ENCODE measurements around the gene FSTL4. TPM values are rescaled to one million over a fixed set of nuclear protein-coding genes. Genes with fewer than 3 reads are reported as not detected.

The FSTL4 gene
- polyA plus RNA-seq, 3 donors: 0.11 to 0.72 TPM; not detected in 1

GRCh38 chr5:133391354-133392136, 220.8 kb downstream of the FSTL4 start:
- WGBS, 3 donors: 85 to 92% (median 91%) methylated on average over 9 of the region's 9 CpGs
- no peak overlapping the region for H3K27ac ChIP-seq (ENCODE audit: low read depth, low read length)

GRCh38 chr5:133390416-133391353, 221.7 kb downstream of the FSTL4 start:
- WGBS, 3 donors: 91 to 92% (median 92%) methylated on average over 10 of the region's 10 CpGs
- no peak overlapping the region for H3K27ac ChIP-seq (ENCODE audit: low read depth, low read length)

- 44 to 62% (median 45%) methylated on average over 4 of the region's 4 CpGs for WGBS, 3 donors
- H3K27ac ChIP-seq (ENCODE audit: low read depth, low read length): no peak overlapping the region
Observed at GRCh38 chr5:133389066-133389590, 223.2 kb downstream of the FSTL4 start.

DNA sequence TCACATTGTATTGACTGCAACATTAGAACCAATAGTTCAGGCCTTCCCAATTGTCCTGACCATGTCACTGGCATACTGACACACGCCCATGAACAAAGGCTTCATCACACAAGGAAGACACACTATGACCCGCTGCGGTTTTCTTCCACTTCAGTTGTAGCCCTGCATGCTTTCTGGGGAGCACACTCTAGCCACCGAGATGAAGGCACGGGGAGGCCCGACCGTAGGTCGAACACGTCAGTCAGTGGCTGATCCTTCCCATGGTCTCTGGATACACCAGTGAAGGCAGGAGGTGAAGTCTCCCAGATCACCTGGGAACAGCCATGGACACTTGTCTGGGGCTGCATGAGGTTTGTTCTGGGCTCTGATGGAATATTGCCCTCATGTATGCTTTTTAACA, 224.7 kb downstream of the FSTL4 start:
- no peak overlapping the region for H3K27ac ChIP-seq (ENCODE audit: low read depth, low read length)
- WGBS, 3 donors: 93 to 97% (median 95%) methylated on average over 9 of the region's 9 CpGs

DNA sequence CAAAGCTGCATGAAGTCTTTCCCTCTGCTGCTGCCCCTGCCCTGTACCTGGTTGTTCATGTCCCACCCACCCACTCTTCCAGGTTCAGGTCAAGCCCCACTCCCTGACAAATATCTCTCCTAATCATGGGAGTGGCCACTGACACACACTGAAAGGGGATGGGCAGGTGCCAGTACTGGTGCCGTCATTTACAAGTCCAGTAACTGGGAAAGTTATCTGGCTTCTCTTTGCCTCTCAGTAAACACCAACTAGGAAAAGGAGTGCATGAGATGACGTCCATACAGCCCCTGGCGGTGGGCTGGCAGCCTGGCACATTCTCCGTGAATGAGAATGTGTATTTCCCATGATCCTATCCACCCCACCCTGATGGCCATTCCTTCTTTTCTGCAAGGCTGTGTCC, 225.2 kb downstream of the FSTL4 start:
- H3K27ac ChIP-seq (ENCODE audit: low read depth, low read length): no peak overlapping the region
- 65 to 72% (median 71%) methylated on average over 4 of the region's 4 CpGs for WGBS, 3 donors

GRCh38 chr5:133386662-133387061, 225.7 kb downstream of the FSTL4 start:
- no peak overlapping the region for H3K27ac ChIP-seq (ENCODE audit: low read depth, low read length)
- 67 to 80% (median 68%) methylated on average over 10 of the region's 10 CpGs for WGBS, 3 donors

DNA sequence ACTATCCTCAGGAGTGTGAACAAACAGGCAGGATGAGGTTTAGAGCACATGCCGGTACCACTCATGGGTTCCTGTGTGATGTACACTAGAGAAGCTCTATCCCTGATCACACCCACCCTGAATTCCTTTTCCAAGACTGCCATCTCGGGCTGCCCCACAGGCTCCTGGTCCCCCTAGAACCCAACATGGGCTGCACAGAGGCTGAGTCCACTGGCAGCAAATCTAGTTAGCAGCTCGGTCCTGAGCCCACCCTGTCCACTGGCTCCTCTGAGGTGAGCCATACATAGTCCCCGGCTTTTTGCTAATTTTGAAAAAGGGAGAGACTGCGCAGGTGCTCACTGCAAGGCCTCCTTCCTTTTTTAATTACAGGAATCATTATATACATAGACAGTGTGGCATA, 227.0 kb downstream of the FSTL4 start:
- no peak overlapping the region for H3K27ac ChIP-seq (ENCODE audit: low read depth, low read length)
- 93 to 95% (median 93%) methylated on average over 5 of the region's 5 CpGs for WGBS, 3 donors

DNA sequence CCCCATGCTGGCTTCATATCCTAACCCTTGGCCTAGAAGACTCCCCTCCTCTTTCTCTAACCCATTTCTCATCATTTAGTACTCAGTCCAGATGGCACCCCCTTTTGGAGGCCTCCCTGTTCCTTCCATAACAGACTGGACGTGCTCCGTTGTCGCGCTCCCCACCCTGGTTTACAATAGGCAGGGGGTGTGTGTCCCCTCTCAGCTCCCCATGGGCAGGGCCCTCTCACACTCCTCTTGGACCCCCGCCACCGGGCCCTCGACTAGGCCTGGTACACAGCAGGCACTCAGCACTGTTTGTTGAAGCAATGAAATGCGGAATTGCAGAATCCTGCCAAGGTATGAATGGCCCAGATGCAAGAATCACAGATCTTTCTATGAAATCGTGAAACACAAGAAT, 227.4 kb downstream of the FSTL4 start:
- no peak overlapping the region for H3K27ac ChIP-seq (ENCODE audit: low read depth, low read length)
- 86 to 91% (median 91%) methylated on average over 9 of the region's 9 CpGs for WGBS, 3 donors

DNA sequence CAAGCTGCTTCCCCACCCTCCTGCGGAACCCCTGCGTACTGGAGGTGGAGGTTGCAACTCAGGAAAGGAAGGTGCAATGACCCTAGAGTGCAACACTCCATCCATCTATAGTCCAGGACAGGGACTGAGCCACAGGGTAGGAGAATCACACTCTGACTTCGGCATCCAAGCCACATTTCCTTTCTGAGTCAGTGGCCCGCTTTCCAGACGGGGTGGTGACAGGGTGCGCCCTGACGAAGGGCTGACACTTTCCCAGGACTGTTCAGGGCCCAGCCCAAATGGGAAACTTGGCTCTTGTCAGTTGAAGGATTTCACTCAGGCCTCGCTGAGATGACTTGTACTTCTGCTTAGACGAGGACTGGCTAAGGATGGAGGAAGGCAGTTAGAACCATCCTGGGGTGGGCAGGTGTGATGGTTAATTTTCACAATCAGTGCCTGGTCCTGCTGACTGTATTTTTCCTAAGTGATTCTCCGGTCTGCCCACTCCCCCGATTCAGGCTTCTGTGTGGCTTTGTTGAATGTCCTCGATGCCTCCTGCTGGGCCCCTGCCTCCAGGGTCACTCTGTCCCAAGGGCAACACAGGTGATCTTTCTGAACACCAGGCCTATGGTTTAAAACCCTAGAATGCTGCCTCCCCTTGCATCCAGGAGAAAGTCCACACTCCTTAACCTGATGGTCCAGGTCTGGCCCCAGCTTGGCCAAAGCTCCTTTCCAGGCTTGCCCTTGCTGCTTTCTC, 228.1 kb downstream of the FSTL4 start:
- no peak overlapping the region for H3K27ac ChIP-seq (ENCODE audit: low read depth, low read length)
- WGBS, 3 donors: 76 to 85% (median 84%) methylated on average over 12 of the region's 12 CpGs

GRCh38 chr5:133383580-133383939, 228.8 kb downstream of the FSTL4 start:
- H3K27ac ChIP-seq (ENCODE audit: low read depth, low read length): no peak overlapping the region
- WGBS, 3 donors: 45 to 59% (median 55%) methylated on average over 9 of the region's 9 CpGs

GRCh38 chr5:133382661-133383579, 229.4 kb downstream of the FSTL4 start:
- 66 to 72% (median 69%) methylated on average over 8 of the region's 8 CpGs for WGBS, 3 donors
- H3K27ac ChIP-seq (ENCODE audit: low read depth, low read length): no peak overlapping the region

- WGBS, 3 donors: 68 to 77% (median 75%) methylated on average over 14 of the region's 14 CpGs
- no peak overlapping the region for H3K27ac ChIP-seq (ENCODE audit: low read depth, low read length)
Observed at GRCh38 chr5:133381571-133382365, 230.6 kb downstream of the FSTL4 start.

DNA sequence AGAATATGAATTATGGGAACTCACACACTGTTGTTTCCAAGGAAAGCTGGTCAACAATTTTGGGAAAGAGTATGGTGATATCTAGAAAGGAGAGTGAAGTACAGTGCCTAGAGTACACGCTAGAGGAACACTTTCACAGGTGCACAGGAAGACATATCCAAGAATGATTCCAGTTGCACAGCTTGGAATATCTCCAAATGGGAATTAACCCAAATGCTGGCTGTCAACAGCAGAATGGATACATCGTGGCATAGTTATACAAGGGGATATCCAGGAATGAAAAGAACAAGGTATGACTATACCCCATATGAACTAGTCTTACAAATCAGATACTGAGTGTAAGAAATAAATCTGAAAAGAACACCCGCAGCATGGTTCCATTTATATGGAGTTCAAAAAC, 231.3 kb downstream of the FSTL4 start:
- no peak overlapping the region for H3K27ac ChIP-seq (ENCODE audit: low read depth, low read length)
- WGBS, 3 donors: 52 to 72% (median 60%) methylated on average over 3 of the region's 3 CpGs

GRCh38 chr5:133377736-133378135, 234.6 kb downstream of the FSTL4 start:
- whole genome bisulfite sequencing, 3 donors: 71 to 79% (median 73%) methylated on average over 3 of the region's 3 CpGs
- no peak overlapping the region for H3K27ac ChIP-seq (ENCODE audit: low read depth, low read length)

GRCh38 chr5:133376986-133377385, 235.4 kb downstream of the FSTL4 start:
- WGBS, 3 donors: 53 to 88% (median 72%) methylated on average over 1 of the region's 1 CpG
- H3K27ac ChIP-seq (ENCODE audit: low read depth, low read length): no peak overlapping the region

DNA sequence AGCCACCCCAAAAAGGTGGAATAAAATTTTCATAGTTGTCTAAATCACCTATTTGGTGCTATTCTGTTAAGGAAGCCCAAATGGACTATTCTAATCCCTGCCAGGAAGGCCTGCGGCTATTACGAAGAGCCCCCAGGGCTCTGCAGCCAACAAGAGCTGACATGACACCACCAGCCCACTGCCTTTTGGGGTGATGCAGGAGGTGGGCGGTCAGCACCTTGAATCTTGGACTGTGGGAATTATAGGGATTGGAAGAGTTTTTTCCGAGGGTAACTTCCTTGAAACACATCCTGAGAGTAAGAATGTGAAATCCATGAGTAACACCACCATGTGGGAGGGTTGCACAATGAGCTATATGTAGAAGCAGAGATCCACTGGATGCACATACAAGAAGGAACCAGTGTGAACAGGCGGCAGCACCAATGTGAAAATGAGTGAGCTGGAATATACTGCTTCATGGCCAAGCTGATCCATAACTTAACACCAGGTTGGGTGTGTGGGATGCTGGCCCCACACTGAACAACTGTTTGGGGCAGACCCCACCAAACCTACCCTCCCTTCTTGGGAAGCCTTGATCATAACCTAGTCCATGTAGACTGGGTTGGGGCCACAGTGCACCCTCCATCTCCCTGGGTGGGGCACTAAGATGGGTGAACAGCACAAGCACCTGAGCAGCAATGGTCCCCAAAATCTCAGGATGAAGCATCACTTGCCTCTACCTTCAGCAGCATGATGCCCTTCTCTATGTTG, 239.0 kb downstream of the FSTL4 start:
- no peak overlapping the region for H3K27ac ChIP-seq (ENCODE audit: low read depth, low read length)
- 87 to 90% (median 90%) methylated on average over 5 of the region's 5 CpGs for WGBS, 3 donors

All from adipose tissue (tissue), 3 donors.